AG04450 (cell line): ENCODE data around the gene TRAF3. TPM values are rescaled to one million over a fixed set of nuclear protein-coding genes. Genes with fewer than 3 reads are reported as not detected.

Experiments
- CTCF ChIA-PET: fragments of 300-600, 350-600 bp; formaldehyde crosslinking; extraction: SDS; loops from one replicate; lab custom pipeline; 2022; ENCODE audit warnings: antibody characterized with exemption, inconsistent platforms; lab: Charles Lee
- POLR2A ChIA-PET: fragments of 350-600 bp; formaldehyde crosslinking; extraction: SDS; loops from one replicate; lab custom pipeline; 2021; ENCODE audit warnings: antibody characterized with exemption, inconsistent platforms; lab: Yijun Ruan, JAX
- DNase-seq: peaks from one replicate; pipeline ENCODE4 v3.0.0-alpha.2; 2011; ENCODE audit warnings: low read depth, low spot score
- H3K27ac ChIP-seq: one replicate; pipeline ENCODE4 v1.5.1; 2012; ENCODE audit warnings: low read depth, low read length, control low read depth
- H3K27me3 ChIP-seq: one replicate; pipeline ENCODE4 v1.6.0; 2012; ENCODE audit warnings: low read length; ENCODE audit not compliant: control insufficient read depth, insufficient read depth
- H3K4me3 ChIP-seq: 2 replicates; pipeline ENCODE4 v1.5.1; 2011; ENCODE audit warnings: mild to moderate bottlenecking, low read depth, low read length, control low read depth
- H3K9me3 ChIP-seq: 2 replicates; pipeline ENCODE4 v1.5.1; 2012; ENCODE audit warnings: low read length; ENCODE audit not compliant: control insufficient read depth, insufficient read depth
- polyA plus RNA-seq: library from polyadenylated mRNA; depleted of rRNA; stranded (reverse); fragments of >200 nt; gene quantifications from 2 replicates; pipeline ENCODE4 v1.2.3, GENCODE V29; 2011
- TF ChIP-seq, protein P1 (sequence below): IDR thresholded peaks from 2 replicates; pipeline ENCODE4 v1.5.1; 2011; ENCODE audit warnings: low read depth, low read length, control low read depth, inconsistent platforms

The TRAF3 gene
- polyA plus RNA-seq, 1 experiment: 24.9 TPM

DNA sequence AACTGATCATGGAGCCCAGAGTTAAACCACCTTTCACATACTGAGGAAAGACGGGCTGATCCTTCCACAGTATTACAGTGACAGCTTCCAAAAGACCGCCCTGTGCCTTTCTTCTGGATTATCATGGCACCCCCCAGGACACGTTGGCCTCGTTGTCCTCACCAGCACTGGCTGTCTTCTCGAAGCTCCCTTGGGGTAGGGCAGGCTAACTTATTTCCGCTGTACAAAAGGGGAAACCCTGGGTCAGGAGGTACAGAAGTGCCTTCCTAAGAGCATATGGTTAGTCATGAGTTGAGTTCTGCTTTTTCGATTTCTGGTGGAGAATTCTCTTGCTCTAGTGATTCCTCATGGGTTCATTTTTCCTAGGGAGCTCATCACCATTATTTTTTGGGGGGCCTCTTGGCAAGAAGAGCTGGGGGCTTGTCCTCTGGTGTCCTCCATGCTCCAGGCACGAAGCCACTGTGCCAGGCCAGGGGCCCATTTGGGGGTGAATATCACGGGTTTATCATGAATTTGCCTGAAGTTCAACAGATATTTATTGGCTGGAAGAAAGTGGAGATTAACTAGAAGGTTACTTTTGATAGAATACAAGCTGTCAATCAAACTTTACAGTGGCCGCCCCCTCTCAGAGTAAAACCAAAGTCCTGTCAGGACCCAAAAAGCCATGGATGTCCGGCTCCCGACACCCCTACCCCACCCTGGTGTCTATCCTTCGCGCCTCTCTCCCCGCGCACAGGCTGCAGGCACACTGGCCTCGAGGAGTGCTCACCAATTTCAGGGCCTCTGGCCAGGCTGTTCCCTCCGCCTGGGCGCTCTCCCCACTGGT is 8.8 kb upstream of the TRAF3 start:
- DNase-seq: no peak
- Histone ChIP-seq H3K27ac (no peak overlapping the region), H3K9me3 (no peaks in the 10 kb centered on the region), H3K27me3 (peaks cover 13% of the 10 kb centered on the region), H3K4me3 (no peak overlapping the region)
- ChIA-PET CTCF (no interaction called here), POLR2A (no interaction called here)
- TF ChIP-seq, protein P1, sequence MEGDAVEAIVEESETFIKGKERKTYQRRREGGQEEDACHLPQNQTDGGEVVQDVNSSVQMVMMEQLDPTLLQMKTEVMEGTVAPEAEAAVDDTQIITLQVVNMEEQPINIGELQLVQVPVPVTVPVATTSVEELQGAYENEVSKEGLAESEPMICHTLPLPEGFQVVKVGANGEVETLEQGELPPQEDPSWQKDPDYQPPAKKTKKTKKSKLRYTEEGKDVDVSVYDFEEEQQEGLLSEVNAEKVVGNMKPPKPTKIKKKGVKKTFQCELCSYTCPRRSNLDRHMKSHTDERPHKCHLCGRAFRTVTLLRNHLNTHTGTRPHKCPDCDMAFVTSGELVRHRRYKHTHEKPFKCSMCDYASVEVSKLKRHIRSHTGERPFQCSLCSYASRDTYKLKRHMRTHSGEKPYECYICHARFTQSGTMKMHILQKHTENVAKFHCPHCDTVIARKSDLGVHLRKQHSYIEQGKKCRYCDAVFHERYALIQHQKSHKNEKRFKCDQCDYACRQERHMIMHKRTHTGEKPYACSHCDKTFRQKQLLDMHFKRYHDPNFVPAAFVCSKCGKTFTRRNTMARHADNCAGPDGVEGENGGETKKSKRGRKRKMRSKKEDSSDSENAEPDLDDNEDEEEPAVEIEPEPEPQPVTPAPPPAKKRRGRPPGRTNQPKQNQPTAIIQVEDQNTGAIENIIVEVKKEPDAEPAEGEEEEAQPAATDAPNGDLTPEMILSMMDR: no peak

DNA sequence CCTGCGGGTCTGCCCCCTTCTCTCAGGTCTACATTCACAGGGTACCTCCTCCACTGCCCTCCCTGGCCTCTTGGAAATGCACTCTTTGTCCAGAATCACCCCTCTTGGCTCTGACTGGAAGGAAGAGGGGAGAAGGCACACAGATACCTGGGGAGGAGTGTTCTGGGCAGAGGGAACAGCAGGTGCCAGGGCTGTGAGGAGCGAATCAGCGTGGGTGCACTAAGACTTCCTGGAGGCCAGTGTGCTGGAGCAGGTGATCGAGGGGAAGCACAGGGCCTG is 8.3 kb upstream of the TRAF3 start:
- ChIA-PET CTCF (no interaction called here), POLR2A (no interaction called here)
- no peak for DNase-seq

GRCh38 chr14:102770147-102771123 is 6.8 kb upstream of the TRAF3 start:
- H3K27me3 ChIP-seq: peaks cover 11% of the 10 kb centered on the region
- ChIA-PET POLR2A (no interaction called here), CTCF (no interaction called here)
- H3K27ac ChIP-seq: no peak overlapping the region
- H3K4me3 ChIP-seq: no peak overlapping the region
- DNase-seq: no peak
- H3K9me3 ChIP-seq: no peaks in the 10 kb centered on the region
- TF ChIP-seq, protein P1: no peak

More for the DNA sequence above, 8.3 kb upstream of the TRAF3 start:
- no peak overlapping the region for H3K27ac ChIP-seq
- TF ChIP-seq, protein P1: no peak
- no peaks in the 10 kb centered on the region for H3K9me3 ChIP-seq
- H3K27me3 ChIP-seq: peaks cover 13% of the 10 kb centered on the region
- no peak overlapping the region for H3K4me3 ChIP-seq

DNA sequence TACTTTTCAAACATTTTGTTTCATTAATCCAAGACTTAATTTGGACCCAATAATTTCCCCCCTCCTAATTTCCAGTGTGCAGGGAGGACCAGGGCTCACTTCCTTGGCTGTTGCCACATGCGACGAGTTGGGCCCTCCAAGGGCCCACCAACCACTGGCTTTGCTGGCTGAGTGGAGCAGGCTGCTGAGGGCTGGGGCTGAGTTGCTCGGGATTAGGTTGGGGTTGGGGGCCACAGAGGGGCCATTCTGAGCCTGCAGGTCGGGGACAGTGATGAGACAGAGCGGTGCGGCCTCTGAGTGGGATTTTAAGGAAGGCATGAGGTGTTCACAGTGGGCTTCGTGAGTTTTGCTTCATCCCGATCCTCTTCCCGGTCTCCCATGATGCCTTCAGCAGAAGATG is 6.1 kb upstream of the TRAF3 start:
- no peaks in the 10 kb centered on the region for H3K9me3 ChIP-seq
- CTCF ChIA-PET: interaction anchor here (0.6 to 2.8 kb wide), 2 partner anchors 77 to 333 kb away, joined by 3 to 15 read pairs; no protein-coding TSS in a partner anchor
- peaks cover 11% of the 10 kb centered on the region for H3K27me3 ChIP-seq
- no peak for DNase-seq
- TF ChIP-seq, protein P1: no peak
- no peak overlapping the region for H3K27ac ChIP-seq
- POLR2A ChIA-PET: no interaction called here
- H3K4me3 ChIP-seq: no peak overlapping the region
